Sigmoid colon (tissue), 3 donors: ENCODE data around the gene PAX4.

Experiments used
- POLR2A ChIP-seq, 2 donors: fragments of 450-650 bp; IDR thresholded peaks; one replicate each; pipeline ENCODE4 v1.6.1; 2016; ENCODE audit warnings: antibody characterized with exemption in 2 of 2, mild to moderate bottlenecking in 2 of 2, moderate library complexity in 2 of 2
- TF ChIP-seq, protein P1 (sequence below), 4 experiments: fragments of 450-650 bp in 3 of 4; fragments of 200-600 bp in 1 of 4; IDR thresholded peaks; one replicate each; pipeline ENCODE4 v1.5.1; 2016 to 2019; ENCODE audit warnings: antibody characterized with exemption in 4 of 4, mild to moderate bottlenecking in 3 of 4, moderate library complexity in 2 of 4

DNA sequence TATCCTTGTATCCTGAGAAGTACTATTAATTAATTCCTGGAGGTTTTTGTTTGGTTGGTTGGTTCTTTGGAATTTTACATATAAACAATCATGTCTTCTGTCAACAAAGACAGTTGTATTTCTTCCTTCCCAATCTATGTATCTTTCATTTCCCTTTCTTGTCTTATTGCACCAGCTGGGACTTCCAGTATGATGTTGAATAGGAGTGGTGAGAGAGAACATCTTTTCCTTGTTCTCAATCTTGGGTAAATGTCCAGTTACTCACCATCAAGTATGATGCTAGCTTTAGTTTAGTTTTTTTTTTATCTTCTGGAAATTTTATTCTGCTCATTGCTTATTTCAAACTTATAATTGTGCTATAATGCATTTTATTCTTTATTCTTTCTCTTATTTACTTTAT, 7.4 kb upstream of the PAX4 start:
- TF ChIP-seq POLR2A (IDR thresholded peaks at IDR 0.05) = no peak
- TF ChIP-seq, protein P1, sequence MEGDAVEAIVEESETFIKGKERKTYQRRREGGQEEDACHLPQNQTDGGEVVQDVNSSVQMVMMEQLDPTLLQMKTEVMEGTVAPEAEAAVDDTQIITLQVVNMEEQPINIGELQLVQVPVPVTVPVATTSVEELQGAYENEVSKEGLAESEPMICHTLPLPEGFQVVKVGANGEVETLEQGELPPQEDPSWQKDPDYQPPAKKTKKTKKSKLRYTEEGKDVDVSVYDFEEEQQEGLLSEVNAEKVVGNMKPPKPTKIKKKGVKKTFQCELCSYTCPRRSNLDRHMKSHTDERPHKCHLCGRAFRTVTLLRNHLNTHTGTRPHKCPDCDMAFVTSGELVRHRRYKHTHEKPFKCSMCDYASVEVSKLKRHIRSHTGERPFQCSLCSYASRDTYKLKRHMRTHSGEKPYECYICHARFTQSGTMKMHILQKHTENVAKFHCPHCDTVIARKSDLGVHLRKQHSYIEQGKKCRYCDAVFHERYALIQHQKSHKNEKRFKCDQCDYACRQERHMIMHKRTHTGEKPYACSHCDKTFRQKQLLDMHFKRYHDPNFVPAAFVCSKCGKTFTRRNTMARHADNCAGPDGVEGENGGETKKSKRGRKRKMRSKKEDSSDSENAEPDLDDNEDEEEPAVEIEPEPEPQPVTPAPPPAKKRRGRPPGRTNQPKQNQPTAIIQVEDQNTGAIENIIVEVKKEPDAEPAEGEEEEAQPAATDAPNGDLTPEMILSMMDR (IDR thresholded peaks at IDR 0.05) = no peak
